ENCODE measurements around the gene CLPTM1L.

GRCh38 chr5:1363160-1363559 is 18.3 kb upstream of the CLPTM1L start:
- no peak for TF ChIP-seq CTCF (conservative IDR thresholded peaks at IDR 0.05 in 1 of 2, IDR thresholded peaks at IDR 0.05 in 1 of 2; ENCODE audit: extremely low read depth in 1 of 2, insufficient read depth in 1 of 2, low read depth in 1 of 2, low read length in 2 of 2)
- no peak for TF ChIP-seq EZH2 (IDR thresholded peaks at IDR 0.05; ENCODE audit: borderline replicate concordance, low read length)

Data from mammary epithelial cell (primary cell).